Tibial artery (tissue), 4 donors: Measurements from ENCODE around the gene SAMD8.

Experiments
- DNase-seq, 2 donors: peaks; one replicate each; pipeline ENCODE4 v3.0.0-alpha.2; 2019
- H3K27ac ChIP-seq, 2 donors: fragments of 200-600 bp; sonication (generic) in 1 of 2; 1 replicate in 1 of 2; 2 replicates in 1 of 2; pipeline ENCODE4 v1.5.1; 2018 to 2019; ENCODE audit warnings: mild to moderate bottlenecking in 1 of 2
- H3K27me3 ChIP-seq, 2 donors: fragments of 200-600 bp; sonication (generic) in 1 of 2; one replicate each; pipeline versions ENCODE4 v1.5.1 to v1.6.0; 2016 to 2019
- H3K36me3 ChIP-seq, 3 donors: fragments of 200-600 bp; sonication (generic) in 2 of 3; one replicate each; pipeline ENCODE4 v1.5.1; 2016 to 2019; ENCODE audit warnings: mild to moderate bottlenecking in 2 of 3
- H3K4me1 ChIP-seq, 4 donors: fragments of 200-600 bp; sonication (generic) in 2 of 4; 1 replicate in 3 of 4; 2 replicates in 1 of 4; pipeline ENCODE4 v1.5.1; 2016 to 2019
- H3K4me3 ChIP-seq, 2 donors: fragments of 200-600 bp; sonication (generic) in 1 of 2; 1 replicate in 1 of 2; 2 replicates in 1 of 2; pipeline ENCODE4 v1.5.1; 2018 to 2019; ENCODE audit warnings: mild to moderate bottlenecking in 2 of 2
- H3K9me3 ChIP-seq, 3 donors: fragments of 200-600 bp; sonication (generic) in 1 of 3; one replicate each; pipeline ENCODE4 v1.5.1; 2016 to 2019
- intact Hi-C: fragments of 100-400 bp; cut with DNase I; formaldehyde crosslinking; loops from one replicate; pipeline ENCODE4 v1.15.0; 2023; ENCODE audit warnings: low total_unique reads
- TF ChIP-seq, protein P1 (sequence below), 2 experiments: fragments of 200-600 bp in 1 of 2; fragments of 450-650 bp in 1 of 2; IDR thresholded peaks; one replicate each; pipeline ENCODE4 v1.5.1; 2017 to 2019; ENCODE audit warnings: antibody characterized with exemption in 2 of 2, mild to moderate bottlenecking in 1 of 2, moderate library complexity in 1 of 2

Gene SAMD8

DNA sequence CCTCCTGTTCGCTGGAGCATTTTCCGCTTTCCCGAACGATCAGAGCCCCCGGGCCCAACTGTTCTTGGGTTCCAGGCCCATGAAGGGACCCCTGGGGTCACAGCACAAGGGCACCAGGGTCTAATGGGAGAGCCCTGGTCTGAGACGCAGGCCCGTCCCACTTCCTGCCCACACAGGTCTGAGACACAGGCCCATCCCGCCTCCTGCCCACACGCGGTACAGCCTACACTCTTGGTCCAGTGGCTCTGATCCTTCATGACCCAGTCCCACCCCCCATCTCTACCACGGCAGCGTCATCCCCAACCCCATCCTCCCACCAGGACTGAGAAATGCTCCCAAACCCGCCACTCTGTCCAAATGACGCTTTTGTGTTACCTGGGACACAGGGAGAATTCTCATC is 38.7 kb upstream of the SAMD8 start:
- TF ChIP-seq, protein P1, sequence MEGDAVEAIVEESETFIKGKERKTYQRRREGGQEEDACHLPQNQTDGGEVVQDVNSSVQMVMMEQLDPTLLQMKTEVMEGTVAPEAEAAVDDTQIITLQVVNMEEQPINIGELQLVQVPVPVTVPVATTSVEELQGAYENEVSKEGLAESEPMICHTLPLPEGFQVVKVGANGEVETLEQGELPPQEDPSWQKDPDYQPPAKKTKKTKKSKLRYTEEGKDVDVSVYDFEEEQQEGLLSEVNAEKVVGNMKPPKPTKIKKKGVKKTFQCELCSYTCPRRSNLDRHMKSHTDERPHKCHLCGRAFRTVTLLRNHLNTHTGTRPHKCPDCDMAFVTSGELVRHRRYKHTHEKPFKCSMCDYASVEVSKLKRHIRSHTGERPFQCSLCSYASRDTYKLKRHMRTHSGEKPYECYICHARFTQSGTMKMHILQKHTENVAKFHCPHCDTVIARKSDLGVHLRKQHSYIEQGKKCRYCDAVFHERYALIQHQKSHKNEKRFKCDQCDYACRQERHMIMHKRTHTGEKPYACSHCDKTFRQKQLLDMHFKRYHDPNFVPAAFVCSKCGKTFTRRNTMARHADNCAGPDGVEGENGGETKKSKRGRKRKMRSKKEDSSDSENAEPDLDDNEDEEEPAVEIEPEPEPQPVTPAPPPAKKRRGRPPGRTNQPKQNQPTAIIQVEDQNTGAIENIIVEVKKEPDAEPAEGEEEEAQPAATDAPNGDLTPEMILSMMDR (IDR thresholded peaks at IDR 0.05): no peak
- Histone ChIP-seq H3K9me3 (no peaks in the 10 kb centered on the region), H3K36me3 (no peaks in the 10 kb centered on the region), H3K4me3 (no peak overlapping the region), H3K4me1 (peaks cover 0 to 5% (median 0%) of the 10 kb centered on the region in 4 donors), H3K27me3 (no peaks in the 10 kb centered on the region), H3K27ac (no peak overlapping the region)
- intact Hi-C loops: no loop called here
- DNase-seq: no peak

GRCh38 chr10:75073442-75073841 is 38.0 kb upstream of the SAMD8 start:
- Histone ChIP-seq H3K27me3 (no peaks in the 10 kb centered on the region), H3K4me3 (no peak overlapping the region), H3K27ac (no peak overlapping the region), H3K4me1 (peaks cover 0 to 5% (median 0%) of the 10 kb centered on the region in 4 donors), H3K9me3 (no peaks in the 10 kb centered on the region), H3K36me3 (no peaks in the 10 kb centered on the region)
- no peak for DNase-seq
- TF ChIP-seq, protein P1 (IDR thresholded peaks at IDR 0.05): no peak
- intact Hi-C loops: no loop called here

GRCh38 chr10:75074711-75075445 is 36.6 kb upstream of the SAMD8 start:
- TF ChIP-seq, protein P1 (IDR thresholded peaks at IDR 0.05): no peak
- intact Hi-C loops: no loop called here
- Histone ChIP-seq H3K36me3 (no peaks in the 10 kb centered on the region), H3K9me3 (no peaks in the 10 kb centered on the region), H3K4me3 (no peak overlapping the region), H3K27me3 (no peaks in the 10 kb centered on the region), H3K27ac (no peak overlapping the region), H3K4me1 (peaks cover 0 to 5% (median 0%) of the 10 kb centered on the region in 4 donors)
- no peak for DNase-seq

- Histone ChIP-seq H3K9me3 (peaks cover 0 to 8% (median 4%) of the 10 kb centered on the region in 3 donors), H3K36me3 (no peaks in the 10 kb centered on the region), H3K4me3 (no peak overlapping the region), H3K27me3 (no peaks in the 10 kb centered on the region), H3K27ac (no peak overlapping the region), H3K4me1 (peaks cover 0 to under 1% (median 0%) of the 10 kb centered on the region in 4 donors)
- DNase-seq: no peak
- TF ChIP-seq, protein P1 (IDR thresholded peaks at IDR 0.05): no peak
- intact Hi-C loops: no loop called here
These were observed 35.1 kb upstream of the SAMD8 start for GRCh38 chr10:75076348-75076747.

DNA sequence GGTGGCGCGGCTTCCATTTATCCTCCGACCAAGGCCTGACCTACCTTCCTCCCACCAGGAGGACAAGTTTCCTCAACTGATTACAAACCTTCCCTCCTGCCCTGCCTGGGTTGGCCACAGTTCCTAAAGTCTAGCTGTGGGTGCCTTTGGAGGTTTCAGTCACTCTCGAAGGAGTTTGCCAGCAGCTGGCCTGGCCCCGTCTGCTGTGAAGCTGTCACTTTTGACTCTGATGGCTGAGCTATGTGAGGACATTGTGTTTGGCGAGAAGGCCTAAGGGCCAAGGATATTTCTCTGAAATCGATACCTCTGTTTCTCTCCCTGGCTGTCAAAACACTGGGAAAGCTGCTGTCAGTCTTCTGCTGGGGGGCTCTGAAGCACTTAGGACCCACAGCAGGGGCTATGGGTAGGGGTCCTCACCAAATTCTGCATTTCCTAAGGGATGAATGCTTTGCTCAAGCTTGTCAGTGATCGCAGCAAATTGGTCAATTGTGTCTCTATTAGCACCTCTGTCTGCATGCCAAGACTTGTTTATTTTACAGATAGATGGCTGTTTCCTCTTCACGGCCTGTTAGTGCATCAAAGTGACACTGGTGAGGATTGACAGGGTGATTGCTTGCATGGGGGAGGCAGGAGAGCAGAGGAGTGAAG is 31.9 kb upstream of the SAMD8 start:
- TF ChIP-seq, protein P1 (IDR thresholded peaks at IDR 0.05): no peak
- Histone ChIP-seq H3K36me3 (no peaks in the 10 kb centered on the region), H3K4me1 (no peaks in the 10 kb centered on the region), H3K27ac (no peak overlapping the region), H3K27me3 (no peaks in the 10 kb centered on the region), H3K4me3 (no peak overlapping the region), H3K9me3 (peaks cover 0 to 11% (median 9%) of the 10 kb centered on the region in 3 donors)
- intact Hi-C loops: no loop called here
- no peak for DNase-seq
